Endodermal cell (in vitro differentiated cells): ENCODE results near the gene GBF1. TPM values are rescaled to one million over a fixed set of nuclear protein-coding genes. Genes with fewer than 3 reads are reported as not detected.

Experiments
- DNase-seq: peaks from one replicate; pipeline ENCODE4 v3.0.0-alpha.2; 2017
- H3K27ac ChIP-seq: 2 replicates; pipeline ENCODE4 v1.5.1; 2013; ENCODE audit warnings: mild to moderate bottlenecking, low read depth, low read length, moderate library complexity
- H3K27me3 ChIP-seq: 2 replicates; pipeline ENCODE4 v1.6.1; 2013; ENCODE audit warnings: mild to moderate bottlenecking, low read length, moderate library complexity; ENCODE audit not compliant: insufficient read depth, control insufficient read depth, poor library complexity, severe bottlenecking
- H3K36me3 ChIP-seq: 2 replicates; pipeline ENCODE4 v1.7.0; 2013; ENCODE audit warnings: mild to moderate bottlenecking, low read length, moderate library complexity; ENCODE audit not compliant: control insufficient read depth, insufficient read depth
- H3K4me1 ChIP-seq: one replicate; pipeline ENCODE4 v1.7.0; 2013; ENCODE audit warnings: low read length; ENCODE audit not compliant: control insufficient read depth, insufficient read depth
- H3K4me3 ChIP-seq: 2 replicates; pipeline ENCODE4 v1.5.1; 2013; ENCODE audit warnings: mild to moderate bottlenecking, low read length, moderate library complexity
- H3K9ac ChIP-seq: 2 replicates; pipeline ENCODE4 v1.6.1; 2013; ENCODE audit warnings: mild to moderate bottlenecking, low read length, moderate library complexity; ENCODE audit not compliant: poor library complexity, severe bottlenecking; ENCODE audit errors: extremely low read depth
- H3K9me3 ChIP-seq: 2 replicates; pipeline ENCODE4 v1.6.1; 2013; ENCODE audit warnings: mild to moderate bottlenecking, low read length, moderate library complexity; ENCODE audit not compliant: control insufficient read depth
- H3K27ac Mint-ChIP-seq: 2 replicates; pipeline ENCODE4 v1.8.0; 2020; ENCODE audit warnings: mixed read lengths
- H3K27me3 Mint-ChIP-seq: 2 replicates; pipeline ENCODE4 v1.8.0; 2021; ENCODE audit warnings: mild to moderate bottlenecking, mixed read lengths; ENCODE audit not compliant: insufficient read depth
- H3K36me3 Mint-ChIP-seq: 2 replicates; pipeline ENCODE4 v1.8.0; 2020; ENCODE audit warnings: low read depth, mixed read lengths
- H3K4me1 Mint-ChIP-seq: 2 replicates; pipeline ENCODE4 v1.8.0; 2020; ENCODE audit warnings: mixed read lengths
- H3K4me3 Mint-ChIP-seq: 2 replicates; pipeline ENCODE4 v1.8.0; 2020; ENCODE audit warnings: mild to moderate bottlenecking, moderate library complexity, mixed read lengths
- H3K9me3 Mint-ChIP-seq: 2 replicates; pipeline ENCODE4 v1.8.0; 2020; ENCODE audit warnings: mild to moderate bottlenecking, mixed read lengths
- CTCF ChIP-seq: fragments of 200-600 bp; sonication (generic); conservative IDR thresholded peaks from 2 replicates; pipeline ENCODE4 v1.5.0; 2021; ENCODE audit warnings: antibody characterized with exemption, mild to moderate bottlenecking
- WGBS, 2 experiments: methylation state at CpG; one replicate each; pipeline versions ENCODE4 v1.1.5 to v1.1.7; 2013; ENCODE audit warnings: missing lambda C conversion rate in 2 of 2, mixed read lengths in 1 of 2; ENCODE audit not compliant: insufficient coverage in 1 of 2, insufficient read length in 1 of 2; 5-methylcytosine and 5-hydroxymethylcytosine counted together
- total RNA-seq, 2 donors: library from RNA; stranded (reverse); fragmentation: NEBNext Ultra II Directional in 1 of 2; extraction: Animal tissue kit (Norgen Biotek cat#: 25700) in 1 of 2; gene quantifications; 2 replicates in 1 of 2; 3 replicates in 1 of 2; pipeline ENCODE4 v1.2.1, GENCODE V29; 2021

Gene GBF1
- total RNA-seq, 2 donors from 2014 or later: 31.1 to 31.4 TPM

GRCh38 chr10:102262744-102263370 lies 17.5 kb downstream of the GBF1 start:
- H3K4me1 ChIP-seq: no peaks in the 10 kb centered on the region
- H3K9me3 Mint-ChIP-seq: no peaks in the 10 kb centered on the region
- no peaks in the 10 kb centered on the region for H3K27me3 ChIP-seq
- no peaks in the 10 kb centered on the region for H3K27me3 Mint-ChIP-seq
- TF ChIP-seq CTCF: no peak
- H3K4me3 ChIP-seq: no peak overlapping the region
- H3K27ac ChIP-seq: no peak overlapping the region
- 84 to 96% methylated on average over 4 of the region's 4 CpGs for WGBS, 2 experiments
- no peak overlapping the region for H3K4me3 Mint-ChIP-seq
- no peak overlapping the region for H3K27ac Mint-ChIP-seq
- H3K9ac ChIP-seq: no peak overlapping the region
- no peaks in the 10 kb centered on the region for H3K9me3 ChIP-seq
- H3K36me3 Mint-ChIP-seq: peaks cover 26% of the 10 kb centered on the region
- H3K4me1 Mint-ChIP-seq: no peaks in the 10 kb centered on the region
- peaks cover 53% of the 10 kb centered on the region for H3K36me3 ChIP-seq
- no peak for DNase-seq

GRCh38 chr10:102264371-102264770 lies 19.0 kb downstream of the GBF1 start:
- no peak overlapping the region for H3K27ac ChIP-seq
- Mint-ChIP-seq H3K4me1 (no peaks in the 10 kb centered on the region), H3K4me3 (no peak overlapping the region), H3K36me3 (peaks cover 29% of the 10 kb centered on the region), H3K27ac (no peak overlapping the region), H3K27me3 (no peaks in the 10 kb centered on the region), H3K9me3 (no peaks in the 10 kb centered on the region)
- no peak for TF ChIP-seq CTCF
- H3K4me3 ChIP-seq: no peak overlapping the region
- no peaks in the 10 kb centered on the region for H3K27me3 ChIP-seq
- H3K9me3 ChIP-seq: no peaks in the 10 kb centered on the region
- peaks cover 46% of the 10 kb centered on the region for H3K36me3 ChIP-seq
- DNase-seq: no peak
- H3K9ac ChIP-seq: no peak overlapping the region
- no peaks in the 10 kb centered on the region for H3K4me1 ChIP-seq
- WGBS, 2 experiments: 94% methylated on average over 4 of the region's 4 CpGs; no CpG with 5 or more reads in 1 of the 2 experiments

GRCh38 chr10:102266670-102267069 lies 21.3 kb downstream of the GBF1 start:
- Mint-ChIP-seq H3K36me3 (peaks cover 16% of the 10 kb centered on the region), H3K4me3 (no peak overlapping the region), H3K27ac (no peak overlapping the region), H3K27me3 (no peaks in the 10 kb centered on the region), H3K9me3 (no peaks in the 10 kb centered on the region), H3K4me1 (no peaks in the 10 kb centered on the region)
- 99 to 100% methylated on average over 3 of the region's 3 CpGs for WGBS, 2 experiments
- Histone ChIP-seq H3K9ac (no peak overlapping the region), H3K27ac (no peak overlapping the region), H3K27me3 (no peaks in the 10 kb centered on the region), H3K4me3 (no peak overlapping the region), H3K4me1 (no peaks in the 10 kb centered on the region), H3K9me3 (no peaks in the 10 kb centered on the region), H3K36me3 (peaks cover 28% of the 10 kb centered on the region)
- DNase-seq: no peak
- TF ChIP-seq CTCF: no peak
